ENCODE measurements around the gene SCLY.
A peak's percentile ranks its signal among the peaks of the same experiment; 100 is the strongest.

Gene SCLY

GRCh38 chr2:238097988-238098871 is 37.4 kb downstream of the SCLY start:
- DNase-seq (ENCODE audit: low spot score) = peak; percentile 91

GRCh38 chr2:238098901-238099713 is 38.3 kb downstream of the SCLY start:
- DNase-seq (ENCODE audit: low spot score) = no peak

- peak; percentile 5 for DNase-seq (ENCODE audit: low spot score)
These were observed 38.9 kb downstream of the SCLY start for GRCh38 chr2:238099714-238100048.

GRCh38 chr2:238100049-238100820 is 39.4 kb downstream of the SCLY start, which contains the start of gene ESPNL:
Gene ESPNL (plus strand): TSS chr2:238100340. CDS start chr2:238100420, 80 bp downstream.
- peak; percentile 14 for DNase-seq (ENCODE audit: low spot score)

GRCh38 chr2:238100821-238101771 is 40.3 kb downstream of the SCLY start:
- peak; percentile 10 for DNase-seq (ENCODE audit: low spot score)

GRCh38 chr2:238101891-238102841 is 41.4 kb downstream of the SCLY start:
- peak; percentile 19 for DNase-seq (ENCODE audit: low spot score)

- DNase-seq (ENCODE audit: low spot score) = no peak
These were observed 42.1 kb downstream of the SCLY start for GRCh38 chr2:238102865-238103264.

GRCh38 chr2:238103465-238104225 is 42.8 kb downstream of the SCLY start:
- no peak for DNase-seq (ENCODE audit: low spot score)

- no peak for DNase-seq (ENCODE audit: low spot score)
These were observed 43.5 kb downstream of the SCLY start for GRCh38 chr2:238104226-238104690.

GRCh38 chr2:238104691-238105371 is 44.0 kb downstream of the SCLY start:
- no peak for DNase-seq (ENCODE audit: low spot score)

- peak; percentile 4 for DNase-seq (ENCODE audit: low spot score)
These were observed 44.9 kb downstream of the SCLY start for GRCh38 chr2:238105506-238106338.

GRCh38 chr2:238106339-238106697 is 45.5 kb downstream of the SCLY start:
- peak; percentile 73 for DNase-seq (ENCODE audit: low spot score)

- DNase-seq (ENCODE audit: low spot score) = peak; percentile 62
These were observed 46.1 kb downstream of the SCLY start for GRCh38 chr2:238106698-238107524.

- DNase-seq (ENCODE audit: low spot score) = peak; percentile 27
These were observed 47.0 kb downstream of the SCLY start for GRCh38 chr2:238107525-238108422.

GRCh38 chr2:238108423-238109183 is 47.8 kb downstream of the SCLY start:
- peak; percentile 43 for DNase-seq (ENCODE audit: low spot score)

All from iPS-NIHi11 (cell line).